ENCODE data around the gene CDY1.
"Not testable (repeated sequence)": the region's sequence is repeated elsewhere in the genome, so short reads cannot be mapped to it uniquely, and the experiment has no call there.

The CDY1 gene, protein sequence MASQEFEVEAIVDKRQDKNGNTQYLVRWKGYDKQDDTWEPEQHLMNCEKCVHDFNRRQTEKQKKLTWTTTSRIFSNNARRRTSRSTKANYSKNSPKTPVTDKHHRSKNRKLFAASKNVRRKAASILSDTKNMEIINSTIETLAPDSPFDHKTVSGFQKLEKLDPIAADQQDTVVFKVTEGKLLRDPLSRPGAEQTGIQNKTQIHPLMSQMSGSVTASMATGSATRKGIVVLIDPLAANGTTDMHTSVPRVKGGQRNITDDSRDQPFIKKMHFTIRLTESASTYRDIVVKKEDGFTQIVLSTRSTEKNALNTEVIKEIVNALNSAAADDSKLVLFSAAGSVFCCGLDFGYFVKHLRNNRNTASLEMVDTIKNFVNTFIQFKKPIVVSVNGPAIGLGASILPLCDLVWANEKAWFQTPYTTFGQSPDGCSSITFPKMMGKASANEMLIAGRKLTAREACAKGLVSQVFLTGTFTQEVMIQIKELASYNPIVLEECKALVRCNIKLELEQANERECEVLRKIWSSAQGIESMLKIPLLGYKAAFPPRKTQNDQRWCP

DNA sequence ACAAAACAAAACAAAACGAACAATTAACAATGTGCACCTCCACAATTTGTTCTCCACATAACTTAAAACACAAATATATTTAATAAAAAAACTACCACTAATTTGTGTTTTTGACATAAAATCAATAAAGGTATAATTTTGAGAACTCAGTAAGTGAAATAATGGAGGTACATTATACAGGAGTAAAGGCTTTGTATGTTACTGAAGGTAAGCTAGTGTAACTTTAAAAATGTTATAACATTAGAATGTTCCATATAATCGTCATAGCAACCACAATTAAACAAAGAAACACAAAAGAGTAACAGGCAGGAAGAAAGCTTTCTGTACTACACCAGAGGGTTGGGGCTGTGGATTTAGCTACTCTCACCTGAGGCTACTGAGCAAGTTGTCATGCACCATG lies at the start of gene CDY1:
CDY1 (plus strand) TSS at position 301 of the 400 bp plus-strand sequence. CDS start 326 bp downstream, outside the sequence.
- DNase-seq (ENCODE audit: low read depth), result not testable (repeated sequence)

DNA sequence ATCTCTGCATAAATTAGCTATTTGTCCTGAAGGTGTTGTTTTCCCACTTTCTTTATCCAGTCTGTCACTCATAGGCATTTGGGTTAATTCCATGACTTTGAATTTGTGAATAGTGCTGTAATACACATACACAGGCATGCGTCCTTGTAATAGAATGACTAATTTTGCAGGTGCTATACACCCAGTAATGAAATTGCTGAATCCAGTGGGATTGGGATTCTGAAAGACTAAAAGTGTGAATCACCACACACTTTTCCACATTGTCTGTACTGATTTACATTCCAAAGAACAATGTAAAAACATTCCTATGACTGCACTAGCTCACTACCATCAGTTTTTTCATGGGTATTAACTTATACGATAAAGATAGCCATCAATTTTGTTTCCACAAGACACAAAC lies 28.6 kb upstream of the CDY1 start:
- DNase-seq (ENCODE audit: low read depth), result not testable (repeated sequence)

DNA sequence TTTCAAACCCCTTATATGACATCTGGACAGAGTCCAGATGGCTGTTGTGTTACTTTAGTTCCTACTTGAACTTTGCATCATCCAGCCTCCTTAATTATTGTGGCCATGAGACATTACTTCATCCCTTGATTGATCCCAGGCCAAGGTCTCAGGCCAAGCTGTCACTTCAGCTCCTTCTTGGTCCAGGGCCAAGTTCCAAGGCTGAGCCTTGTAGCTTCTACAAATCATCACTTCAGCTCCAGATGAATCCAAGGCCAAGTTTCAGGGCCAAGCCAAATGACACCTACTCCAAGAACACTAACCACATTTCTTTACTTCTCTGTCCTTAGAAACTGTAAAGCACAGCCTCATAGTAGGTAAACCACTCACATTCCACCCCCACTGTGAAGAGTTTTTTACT lies 1.7 kb upstream of the CDY1 start:
- not testable (repeated sequence) for DNase-seq (ENCODE audit: low read depth)

DNA sequence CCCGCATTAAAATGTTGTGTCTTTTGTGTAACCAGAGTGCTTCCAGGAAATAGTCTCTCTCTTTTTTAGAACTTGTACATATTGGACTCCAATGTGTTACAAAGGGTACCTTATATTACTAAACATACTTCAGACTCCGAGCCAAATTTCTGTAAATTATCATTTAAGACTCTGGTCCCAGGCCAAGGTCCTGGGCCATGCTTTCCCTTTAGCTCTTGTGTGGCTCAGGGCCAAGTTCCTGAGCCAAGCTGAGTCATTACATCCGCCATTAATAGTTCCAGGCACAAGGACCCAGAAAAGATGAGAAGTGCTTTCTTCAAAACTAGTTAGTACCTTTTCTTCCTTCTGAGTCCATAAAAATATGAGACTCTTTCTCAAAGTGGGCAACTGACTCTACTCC lies 4.6 kb downstream of the CDY1 start:
- DNase-seq (ENCODE audit: low read depth), result not testable (repeated sequence)

DNA sequence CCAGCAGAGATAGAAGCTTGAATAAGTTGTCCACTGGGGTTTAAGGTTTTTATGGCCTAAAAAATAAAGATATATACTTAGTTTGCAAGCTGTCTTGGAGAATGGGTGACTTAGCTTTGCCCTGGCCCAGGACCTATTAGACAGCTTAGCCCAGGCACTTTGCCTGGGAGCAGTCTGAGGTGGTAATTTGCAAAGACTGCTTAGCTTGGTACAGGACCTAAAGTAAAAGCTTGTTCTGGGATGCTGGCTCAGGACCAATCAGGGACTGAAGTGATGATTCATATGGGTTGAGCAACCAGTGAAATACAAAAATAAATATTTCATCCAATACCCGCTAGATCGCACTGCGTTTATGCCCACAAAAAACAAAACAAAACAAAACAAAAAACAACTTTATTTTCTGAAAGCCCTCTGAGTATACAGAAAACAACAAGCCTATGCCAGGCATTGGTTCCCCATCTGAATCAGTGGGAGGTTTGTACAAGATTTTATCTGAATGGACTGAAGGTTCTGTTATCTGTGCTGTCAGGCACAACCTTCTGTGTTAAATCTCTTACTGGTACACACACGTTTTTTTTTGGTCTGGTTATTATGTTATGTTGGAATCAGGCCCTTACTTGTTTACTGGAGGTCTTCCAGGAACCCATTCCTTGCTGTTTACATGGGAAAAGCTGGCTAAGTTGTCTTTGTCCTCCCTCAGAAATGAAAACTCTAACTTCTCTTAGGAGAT lies 8.6 kb downstream of the CDY1 start:
- not testable (repeated sequence) for DNase-seq (ENCODE audit: low read depth)

DNA sequence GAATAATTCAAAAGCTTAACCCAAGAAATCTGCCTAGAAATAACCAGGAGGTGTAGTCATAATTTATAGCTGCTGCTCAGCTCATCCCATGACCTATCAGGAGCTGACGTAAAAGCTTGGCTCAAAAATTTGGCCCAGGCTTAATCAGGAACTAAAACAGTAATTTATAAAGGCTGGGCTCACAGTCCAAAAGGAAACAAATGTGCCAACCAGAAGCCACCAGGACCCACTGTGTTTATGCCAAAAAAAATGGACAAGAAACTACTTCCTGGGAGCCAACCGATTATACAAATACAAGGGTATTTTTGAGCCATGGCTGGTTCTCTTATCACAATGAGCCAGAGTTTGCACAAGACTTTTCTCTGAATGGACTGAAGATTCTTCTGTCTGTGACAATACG lies 17.9 kb downstream of the CDY1 start:
- not testable (repeated sequence) for DNase-seq (ENCODE audit: low read depth)

DNA sequence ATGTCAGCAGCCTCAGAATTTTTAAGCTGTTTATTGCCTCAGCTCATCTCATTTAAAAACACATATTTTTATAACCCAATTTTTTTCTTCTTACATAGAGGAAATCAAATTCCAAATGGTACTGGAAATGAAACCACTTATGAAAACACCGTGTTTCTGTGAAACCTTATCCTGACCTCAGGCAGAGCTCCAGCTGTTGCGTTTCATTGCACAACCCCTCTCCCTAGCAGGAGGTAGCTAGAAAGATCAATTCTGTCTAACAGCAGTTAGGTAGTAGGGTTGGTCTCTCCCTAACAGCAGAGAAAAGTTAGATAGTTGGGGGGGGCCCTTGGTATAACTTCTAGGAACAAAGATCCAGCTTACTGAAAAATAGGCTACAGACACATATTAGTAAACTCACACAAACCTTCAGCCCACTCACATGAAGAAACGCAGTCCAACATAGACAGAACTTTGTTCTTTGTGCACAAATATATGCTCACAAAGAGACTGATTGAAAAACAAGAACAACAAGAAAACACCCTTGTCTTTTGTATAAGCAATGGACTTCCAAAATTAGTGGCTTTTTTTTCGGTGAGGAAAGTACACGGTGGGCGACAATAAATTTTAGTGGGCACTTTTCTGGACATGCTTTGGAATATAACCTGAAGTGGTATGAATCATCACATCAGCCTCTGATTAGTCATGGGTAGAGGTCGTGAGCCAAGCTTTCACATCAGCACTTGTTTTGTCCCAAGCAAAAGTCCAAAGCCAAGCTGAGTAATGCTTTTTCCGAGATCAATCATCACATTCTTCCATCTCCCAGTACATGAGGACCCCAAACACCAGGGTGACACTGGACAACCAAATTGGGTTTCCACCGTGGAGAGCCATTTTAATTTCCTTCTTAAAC lies 21.4 kb downstream of the CDY1 start:
- not testable (repeated sequence) for DNase-seq (ENCODE audit: low read depth)

All from HS-27A (cell line).